Breast epithelium (tissue), 4 donors: ENCODE data around the gene KIF3B. TPM values are rescaled to one million over a fixed set of nuclear protein-coding genes. Genes with fewer than 3 reads are reported as not detected.
A peak's percentile ranks its signal among the peaks of the same experiment; 100 is the strongest.

Experiments
- DNase-seq, 2 donors: peaks; one replicate each; pipeline ENCODE4 v3.0.0-alpha.2; 2019; ENCODE audit warnings: low spot score in 2 of 2
- H3K27ac ChIP-seq, 2 donors: fragments of 200-600 bp; sonication (generic) in 1 of 2; one replicate each; pipeline ENCODE4 v1.5.1; 2016 to 2019; ENCODE audit warnings: mild to moderate bottlenecking in 1 of 2
- H3K27me3 ChIP-seq, 2 donors: fragments of 200-600 bp; sonication (generic) in 1 of 2; one replicate each; pipeline versions ENCODE4 v1.5.1 to v1.6.0; 2017 to 2019; ENCODE audit warnings: control low read depth in 1 of 2, mild to moderate bottlenecking in 1 of 2
- H3K36me3 ChIP-seq: fragments of 200-600 bp; one replicate; pipeline ENCODE4 v1.5.1; 2019
- H3K4me1 ChIP-seq, 2 donors: fragments of 200-600 bp; sonication (generic); one replicate each; pipeline ENCODE4 v1.5.1; 2016 to 2019; ENCODE audit warnings: control low read depth in 1 of 2
- H3K4me3 ChIP-seq, 3 donors: fragments of 200-600 bp; sonication (generic); 1 replicate in 2 of 3; 2 replicates in 1 of 3; pipeline ENCODE4 v1.5.1; 2016 to 2019; ENCODE audit warnings: mild to moderate bottlenecking in 3 of 3, moderate library complexity in 2 of 3
- H3K9me3 ChIP-seq, 2 donors: fragments of 200-600 bp; sonication (generic) in 1 of 2; one replicate each; pipeline ENCODE4 v1.5.1; 2016 to 2019; ENCODE audit warnings: control low read depth in 1 of 2
- CTCF ChIP-seq, 3 donors: fragments of 450-650 bp; IDR thresholded peaks; one replicate each; pipeline ENCODE4 v1.5.1; 2016 to 2017; ENCODE audit warnings: antibody characterized with exemption in 3 of 3, mild to moderate bottlenecking in 3 of 3, moderate library complexity in 3 of 3
- POLR2A ChIP-seq: fragments of 450-650 bp; IDR thresholded peaks from one replicate; pipeline ENCODE4 v1.6.1; 2016; ENCODE audit warnings: antibody characterized with exemption, mild to moderate bottlenecking, moderate library complexity
- POLR2AphosphoS5 ChIP-seq, 3 donors: sonication (generic); formaldehyde crosslinking; IDR thresholded peaks; one replicate each; pipeline ENCODE4 v1.6.1; 2017; ENCODE audit warnings: antibody characterized with exemption in 3 of 3
- intact Hi-C: fragments of 100-400 bp; cut with DNase I; formaldehyde crosslinking; loops from one replicate; pipeline ENCODE4 v1.15.1; 2023; ENCODE audit warnings: low total_unique reads
- total RNA-seq, 3 donors: library from RNA; depleted of rRNA; stranded (reverse); fragments of >200 nt; gene quantifications; one replicate each; pipeline ENCODE4 v1.1.0, GENCODE V29; 2016

KIF3B gene
- total RNA-seq, 3 donors from 2014 or later, result 23.7 to 28.6 (median 24.6) TPM

GRCh38 chr20:32332614-32333013 lies 55.2 kb downstream of the KIF3B start:
- DNase-seq, result no peak
- no peaks in the 10 kb centered on the region for H3K36me3 ChIP-seq
- no peaks in the 10 kb centered on the region for H3K9me3 ChIP-seq
- intact Hi-C loops, result no loop called here
- no peak overlapping the region for H3K4me3 ChIP-seq
- no peak overlapping the region for H3K27ac ChIP-seq
- H3K4me1 ChIP-seq, result no peaks in the 10 kb centered on the region
- no peak for TF ChIP-seq POLR2AphosphoS5 (IDR thresholded peaks at IDR 0.05)
- no peaks in the 10 kb centered on the region for H3K27me3 ChIP-seq

GRCh38 chr20:32333181-32333987 lies 55.9 kb downstream of the KIF3B start:
- no peak for TF ChIP-seq POLR2AphosphoS5 (IDR thresholded peaks at IDR 0.05)
- TF ChIP-seq CTCF (IDR thresholded peaks at IDR 0.05), result no peak
- no peak for TF ChIP-seq POLR2A
- no peak for DNase-seq
- no peak overlapping the region for H3K4me3 ChIP-seq
- H3K36me3 ChIP-seq, result no peaks in the 10 kb centered on the region
- no peaks in the 10 kb centered on the region for H3K4me1 ChIP-seq
- no peaks in the 10 kb centered on the region for H3K27me3 ChIP-seq
- intact Hi-C loops, result no loop called here
- H3K27ac ChIP-seq, result no peak overlapping the region
- no peaks in the 10 kb centered on the region for H3K9me3 ChIP-seq

- DNase-seq, result peak in 1 of 2 donors; percentile 29
- no peaks in the 10 kb centered on the region for H3K27me3 ChIP-seq
- no peaks in the 10 kb centered on the region for H3K36me3 ChIP-seq
These were observed 56.8 kb downstream of the KIF3B start for GRCh38 chr20:32333988-32334885.

GRCh38 chr20:32336918-32337347 lies 59.5 kb downstream of the KIF3B start:
- H3K9me3 ChIP-seq, result no peaks in the 10 kb centered on the region
- no peaks in the 10 kb centered on the region for H3K36me3 ChIP-seq
- no peak overlapping the region for H3K4me3 ChIP-seq
- no peaks in the 10 kb centered on the region for H3K27me3 ChIP-seq
- TF ChIP-seq POLR2AphosphoS5 (IDR thresholded peaks at IDR 0.05) (no peak), CTCF (IDR thresholded peaks at IDR 0.05) (peak in 2 of 3 donors; percentile 29 to 52), POLR2A (no peak)
- intact Hi-C loops, result no loop called here
- no peak overlapping the region for H3K27ac ChIP-seq
- DNase-seq, result no peak
- H3K4me1 ChIP-seq, result no peaks in the 10 kb centered on the region

More at GRCh38 chr20:32333988-32334885, 56.8 kb downstream of the KIF3B start:
- TF ChIP-seq CTCF (IDR thresholded peaks at IDR 0.05), result no peak
- no peak for TF ChIP-seq POLR2A
- no peak for TF ChIP-seq POLR2AphosphoS5 (IDR thresholded peaks at IDR 0.05)
- intact Hi-C loops, result no loop called here
- H3K27ac ChIP-seq, result peak overlapping the region in 1 of 2 donors; percentile 40
- no peaks in the 10 kb centered on the region for H3K4me1 ChIP-seq
- no peak overlapping the region for H3K4me3 ChIP-seq
- no peaks in the 10 kb centered on the region for H3K9me3 ChIP-seq

- TF ChIP-seq POLR2A, result no peak
- no peak for TF ChIP-seq POLR2AphosphoS5 (IDR thresholded peaks at IDR 0.05)
- no peak for TF ChIP-seq CTCF (IDR thresholded peaks at IDR 0.05)
- Histone ChIP-seq H3K36me3 (no peaks in the 10 kb centered on the region), H3K4me1 (no peaks in the 10 kb centered on the region), H3K4me3 (no peak overlapping the region), H3K9me3 (no peaks in the 10 kb centered on the region), H3K27ac (no peak overlapping the region), H3K27me3 (no peaks in the 10 kb centered on the region)
- no peak for DNase-seq
- intact Hi-C loops, result no loop called here
These were observed 60.6 kb downstream of the KIF3B start for GRCh38 chr20:32337937-32338661.
